GM12891 (cell line): ENCODE results near the gene CPM.

Experiments used
- POLR2A ChIP-seq: IDR thresholded peaks from 2 replicates; pipeline ENCODE4 v1.6.1; 2011; ENCODE audit warnings: low read depth, low read length, control low read depth
- POLR2AphosphoS5 ChIP-seq: IDR thresholded peaks from 2 replicates; pipeline ENCODE4 v1.6.1; 2011; ENCODE audit warnings: low read depth, low read length, control low read depth
- POU2F2 ChIP-seq: IDR thresholded peaks from 2 replicates; pipeline ENCODE4 v1.6.1; 2011; ENCODE audit warnings: low read depth, mild to moderate bottlenecking, control low read depth, low read length, moderate library complexity
- SPI1 ChIP-seq: IDR thresholded peaks from 2 replicates; pipeline ENCODE4 v1.6.1; 2011; ENCODE audit warnings: low read depth, low read length, control low read depth
- TAF1 ChIP-seq: IDR thresholded peaks from 2 replicates; pipeline ENCODE4 v1.6.1; 2011; ENCODE audit warnings: low read depth, low read length, control low read depth

DNA sequence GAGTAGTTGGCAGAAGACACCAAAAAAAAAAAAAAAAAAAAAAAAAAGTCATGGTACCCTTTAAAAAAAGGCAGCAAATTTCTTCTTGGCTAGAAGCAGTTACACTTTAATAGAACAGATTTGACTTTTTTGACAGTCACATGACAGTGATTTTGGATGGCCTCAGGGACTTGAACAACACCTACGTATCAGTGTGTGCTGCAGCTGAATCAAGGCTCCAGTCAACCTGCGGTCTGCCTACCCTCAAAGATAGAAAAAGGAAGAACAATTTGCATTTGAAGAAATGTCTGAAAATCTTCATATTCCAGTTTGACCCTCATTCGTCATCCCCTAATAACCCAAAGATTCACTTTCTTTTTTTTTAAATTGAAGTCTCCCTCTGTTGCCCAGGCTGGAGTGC lies 71.1 kb downstream of the CPM start:
- TF ChIP-seq POLR2AphosphoS5, result no peak
- no peak for TF ChIP-seq SPI1
- no peak for TF ChIP-seq POLR2A
- TF ChIP-seq TAF1, result no peak
- TF ChIP-seq POU2F2, result no peak
